Measurements from ENCODE around the gene OTUB1. TPM values are rescaled to one million over a fixed set of nuclear protein-coding genes. Genes with fewer than 3 reads are reported as not detected.

Gene OTUB1
- total RNA-seq, 1 experiment from 2014 or later = 96.9 TPM

- Mint-ChIP-seq H3K9me3 (ENCODE audit: low read depth, unreplicated experiment) (no peaks in the 10 kb centered on the region), H3K36me3 (ENCODE audit: insufficient read depth, unreplicated experiment) (peaks cover under 1% of the 10 kb centered on the region), H3K4me1 (ENCODE audit: low read depth, unreplicated experiment) (no peaks in the 10 kb centered on the region), H3K27me3 (ENCODE audit: unreplicated experiment) (peaks cover 74% of the 10 kb centered on the region), H3K27ac (ENCODE audit: unreplicated experiment) (peak overlapping the region; percentile 48), H3K4me3 (ENCODE audit: low read depth, unreplicated experiment) (no peak overlapping the region)
- CTCF ChIA-PET = no interaction called here
- BruUV-seq (replicated peaks) = no TSS peak
- no peak for DNase-seq
- no peak for TF ChIP-seq CTCF (IDR thresholded peaks at IDR 0.05; ENCODE audit: unreplicated experiment)
- intact Hi-C loops (cut with micrococcal nuclease; ENCODE audit: unreplicated experiment) = no loop called here
These were observed 43.5 kb downstream of the OTUB1 start for GRCh38 chr11:64029773-64030172.

GRCh38 chr11:64031001-64031400 lies 44.8 kb downstream of the OTUB1 start:
- CTCF ChIA-PET = interaction anchor here (0.7 kb wide), 2 partner anchors 77 to 1203 kb away, joined by 4 to 6 read pairs; no protein-coding TSS in a partner anchor
- no peak for DNase-seq
- H3K27ac Mint-ChIP-seq (ENCODE audit: unreplicated experiment) = no peak overlapping the region
- intact Hi-C loops (cut with micrococcal nuclease; ENCODE audit: unreplicated experiment) = no loop called here
- TF ChIP-seq CTCF (IDR thresholded peaks at IDR 0.05; ENCODE audit: unreplicated experiment) = no peak
- H3K4me1 Mint-ChIP-seq (ENCODE audit: low read depth, unreplicated experiment) = no peaks in the 10 kb centered on the region
- no peak overlapping the region for H3K4me3 Mint-ChIP-seq (ENCODE audit: low read depth, unreplicated experiment)
- BruUV-seq (replicated peaks) = no TSS peak
- peaks cover 85% of the 10 kb centered on the region for H3K27me3 Mint-ChIP-seq (ENCODE audit: unreplicated experiment)
- H3K9me3 Mint-ChIP-seq (ENCODE audit: low read depth, unreplicated experiment) = no peaks in the 10 kb centered on the region
- H3K36me3 Mint-ChIP-seq (ENCODE audit: insufficient read depth, unreplicated experiment) = peaks cover 5% of the 10 kb centered on the region

DNA sequence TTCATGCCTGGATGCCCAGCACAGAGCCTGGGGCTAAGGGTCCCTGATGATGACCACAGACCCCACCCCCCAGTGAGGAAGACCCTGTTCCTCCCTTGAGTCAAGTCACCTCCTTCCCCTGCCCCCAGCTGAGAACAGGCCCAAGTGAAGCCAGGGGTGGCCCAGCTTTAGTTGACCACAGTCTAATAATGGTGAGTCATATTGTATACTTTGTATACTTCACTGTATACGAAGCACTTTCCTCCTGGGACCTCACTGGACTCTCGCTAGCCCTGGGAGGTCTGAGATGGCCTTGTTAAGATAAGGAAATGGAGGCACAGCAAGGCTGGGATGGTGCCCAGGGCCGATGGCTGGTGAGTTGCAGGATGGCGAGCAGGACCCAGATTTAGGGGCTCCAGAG lies 45.8 kb downstream of the OTUB1 start:
- CTCF ChIA-PET = interaction anchor here (1.0 kb wide), 1 partner anchor 16 kb away, joined by 3 read pairs; no protein-coding TSS in a partner anchor
- TF ChIP-seq CTCF (IDR thresholded peaks at IDR 0.05; ENCODE audit: unreplicated experiment) = no peak
- DNase-seq = no peak
- H3K9me3 Mint-ChIP-seq (ENCODE audit: low read depth, unreplicated experiment) = no peaks in the 10 kb centered on the region
- peaks cover 74% of the 10 kb centered on the region for H3K27me3 Mint-ChIP-seq (ENCODE audit: unreplicated experiment)
- H3K4me1 Mint-ChIP-seq (ENCODE audit: low read depth, unreplicated experiment) = no peaks in the 10 kb centered on the region
- BruUV-seq (replicated peaks) = no TSS peak
- H3K36me3 Mint-ChIP-seq (ENCODE audit: insufficient read depth, unreplicated experiment) = peaks cover 5% of the 10 kb centered on the region
- no peak overlapping the region for H3K4me3 Mint-ChIP-seq (ENCODE audit: low read depth, unreplicated experiment)
- intact Hi-C loops (cut with micrococcal nuclease; ENCODE audit: unreplicated experiment) = no loop called here
- no peak overlapping the region for H3K27ac Mint-ChIP-seq (ENCODE audit: unreplicated experiment)

DNA sequence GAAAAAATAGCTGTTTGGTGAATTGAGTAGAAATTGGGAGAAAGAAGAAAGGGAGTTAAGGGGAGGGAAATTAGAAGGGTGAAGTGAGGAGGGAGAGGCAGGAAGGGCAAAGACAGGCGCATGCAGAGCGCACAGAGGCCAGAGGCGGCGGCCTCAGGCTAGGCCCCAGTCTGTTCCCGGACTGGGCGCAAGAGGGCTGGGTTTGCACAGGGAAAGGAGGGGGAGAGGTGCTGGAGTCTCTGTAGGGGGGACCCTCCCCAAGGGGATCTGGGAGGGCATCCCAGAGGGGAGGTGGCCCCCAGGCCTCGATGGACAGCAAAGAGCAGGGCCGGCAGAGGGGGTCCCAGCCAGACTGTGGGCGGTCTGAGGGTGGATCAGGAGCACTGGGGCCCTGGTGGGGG lies 48.2 kb downstream of the OTUB1 start:
- CTCF ChIA-PET = no interaction called here
- Mint-ChIP-seq H3K36me3 (ENCODE audit: insufficient read depth, unreplicated experiment) (peaks cover 5% of the 10 kb centered on the region), H3K27ac (ENCODE audit: unreplicated experiment) (no peak overlapping the region), H3K4me1 (ENCODE audit: low read depth, unreplicated experiment) (no peaks in the 10 kb centered on the region), H3K9me3 (ENCODE audit: low read depth, unreplicated experiment) (no peaks in the 10 kb centered on the region), H3K4me3 (ENCODE audit: low read depth, unreplicated experiment) (peak overlapping the region; percentile 65), H3K27me3 (ENCODE audit: unreplicated experiment) (peaks cover 60% of the 10 kb centered on the region)
- DNase-seq = no peak
- no TSS peak for BruUV-seq (replicated peaks)
- intact Hi-C loops (cut with micrococcal nuclease; ENCODE audit: unreplicated experiment) = no loop called here
- no peak for TF ChIP-seq CTCF (IDR thresholded peaks at IDR 0.05; ENCODE audit: unreplicated experiment)

Measured in Calu3 (cell line).